NCI-H1694 (cell line): ENCODE measurements around the gene CASKIN2.
"Not testable (repeated sequence)": the region's sequence is repeated elsewhere in the genome, so short reads cannot be mapped to it uniquely, and the experiment has no call there.

Experiments used
- DNase-seq: peaks from one replicate; lab custom pipeline; 2025; lab: John Stamatoyannopoulos, UW

The CASKIN2 gene

DNA sequence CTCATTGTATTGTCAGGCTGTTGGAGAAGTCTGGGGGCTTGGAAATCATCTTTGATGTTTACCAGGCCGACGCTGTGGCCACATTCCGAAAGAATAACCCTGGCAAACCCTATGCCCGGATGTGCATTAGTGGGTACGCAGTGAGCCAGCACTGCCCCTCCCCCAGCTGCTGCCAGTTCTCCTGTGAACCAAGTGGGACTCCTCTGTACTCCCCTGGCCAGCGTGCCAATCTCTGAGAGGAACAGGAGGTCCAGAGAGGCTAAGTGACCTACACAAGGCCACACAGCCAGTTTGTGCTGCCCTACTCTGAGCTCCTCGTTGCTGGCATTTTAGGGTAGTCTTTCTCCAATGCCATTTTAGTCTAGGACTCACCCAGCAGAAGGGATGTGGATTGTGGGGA lies 8.3 kb upstream of the CASKIN2 start:
- no peak for DNase-seq

DNA sequence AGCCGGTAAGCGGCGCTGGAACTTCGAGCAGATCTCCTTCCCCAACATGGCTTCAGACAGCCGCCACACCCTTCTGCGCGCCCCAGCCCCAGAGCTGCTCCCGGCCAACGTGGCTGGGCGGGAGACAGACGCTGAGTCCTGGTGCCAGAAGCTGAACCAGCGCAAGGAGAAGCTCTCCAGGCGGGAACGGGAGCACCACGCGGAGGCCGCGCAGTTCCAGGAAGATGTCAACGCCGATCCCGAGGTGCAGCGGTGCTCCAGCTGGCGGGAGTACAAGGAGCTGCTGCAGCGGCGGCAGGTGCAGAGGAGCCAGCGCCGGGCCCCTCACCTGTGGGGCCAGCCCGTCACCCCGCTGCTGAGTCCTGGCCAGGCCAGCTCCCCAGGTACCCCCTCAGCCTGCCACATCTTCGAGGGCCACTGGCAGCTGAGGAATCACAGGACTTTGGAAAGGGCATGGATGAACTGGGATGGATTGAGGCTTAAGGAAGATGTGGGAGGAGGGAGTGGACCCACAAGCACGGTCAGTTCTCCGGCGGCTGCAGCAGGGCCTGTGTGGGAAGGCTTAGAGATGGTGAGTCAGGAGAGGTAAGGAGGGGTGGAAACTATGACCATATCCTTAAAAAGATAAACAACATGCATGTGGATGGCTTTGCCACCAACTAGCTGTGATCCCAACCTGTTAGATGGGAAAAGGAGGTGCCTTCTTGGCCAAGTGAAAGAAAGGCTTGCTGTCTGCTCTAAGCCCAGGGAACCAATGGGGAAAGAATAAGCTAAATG lies 6.8 kb upstream of the CASKIN2 start:
- DNase-seq = no peak

DNA sequence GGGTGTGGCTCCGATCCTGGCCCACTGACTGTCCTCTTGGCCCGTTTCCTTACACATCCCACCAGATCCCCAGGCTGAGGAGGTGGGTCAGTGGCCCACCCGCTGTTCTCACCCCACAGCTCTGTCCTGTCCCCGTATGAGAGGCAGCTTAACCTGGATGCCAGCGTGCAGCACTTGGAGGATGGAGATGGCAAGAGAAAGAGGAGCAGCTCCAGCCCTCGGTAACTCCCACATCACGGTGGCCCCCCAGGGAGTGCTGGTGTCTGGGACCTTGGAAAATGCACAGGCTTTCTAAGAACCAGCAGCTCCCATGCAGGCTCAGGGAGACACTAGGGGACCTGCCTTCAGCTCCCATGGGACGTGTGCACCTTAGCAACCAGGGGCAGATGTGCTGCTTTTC lies 6.0 kb upstream of the CASKIN2 start:
- no peak for DNase-seq

DNA sequence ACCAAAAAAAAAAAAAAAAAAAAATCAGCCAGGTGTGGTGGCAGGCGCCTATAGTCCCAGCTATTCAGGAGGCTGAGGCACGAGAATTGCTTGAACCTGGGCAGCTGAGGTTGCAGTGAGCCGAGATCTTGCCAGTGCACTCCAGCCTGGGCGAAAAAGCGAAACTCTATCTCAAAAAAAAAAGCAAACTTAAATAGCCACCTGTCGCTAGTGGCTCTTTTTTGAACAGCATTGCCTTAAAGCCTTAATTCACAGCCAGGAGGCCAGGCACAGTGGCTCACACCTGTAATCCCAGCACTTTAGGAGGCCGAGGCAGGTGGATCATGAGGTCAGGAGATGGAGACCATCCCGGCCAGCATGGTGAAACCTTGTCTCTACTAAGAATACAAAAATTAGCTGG lies 5.1 kb upstream of the CASKIN2 start:
- not testable (repeated sequence) for DNase-seq

- DNase-seq = no peak
Observed at GRCh38 chr17:75518983-75519537, 3.7 kb upstream of the CASKIN2 start.

- DNase-seq = no peak
Observed at GRCh38 chr17:75518201-75518600, 2.9 kb upstream of the CASKIN2 start.

DNA sequence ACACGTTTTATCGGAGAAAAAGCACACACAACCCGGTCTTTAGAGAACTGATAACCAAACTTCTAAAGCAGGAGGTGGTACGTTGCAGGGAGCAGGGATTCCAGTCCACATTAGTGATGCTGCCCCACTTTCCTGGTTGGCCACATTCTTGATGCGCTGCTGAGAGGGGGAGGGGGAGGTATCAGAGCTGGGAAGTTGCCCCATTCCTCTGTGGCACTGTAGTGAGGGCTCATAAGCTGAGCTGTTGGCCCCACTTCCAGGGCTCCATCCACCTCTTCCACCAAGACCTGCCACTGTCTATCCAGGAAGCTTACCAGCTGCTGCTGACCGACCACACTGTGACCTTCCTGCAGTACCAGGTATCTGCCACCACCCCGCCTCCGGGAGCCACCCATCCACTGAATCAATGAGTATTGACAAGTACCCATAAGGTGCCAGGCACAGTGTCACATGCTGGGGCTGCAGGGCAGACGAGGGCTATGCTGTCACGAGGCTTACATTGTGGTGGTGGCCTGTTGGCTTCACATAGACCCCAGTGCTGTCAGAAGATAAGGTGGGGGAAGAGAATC lies 2.0 kb upstream of the CASKIN2 start:
- DNase-seq = no peak

- no peak for DNase-seq
Observed at GRCh38 chr17:75516619-75517296, 1.4 kb upstream of the CASKIN2 start.

GRCh38 chr17:75516255-75516618 lies 900 bp upstream of the CASKIN2 start, which contains the start of gene TSEN54:
TSEN54 (plus strand) TSS chr17:75516528; CDS start chr17:75516561, 33 bp downstream.
- DNase-seq = peak; percentile 70

DNA sequence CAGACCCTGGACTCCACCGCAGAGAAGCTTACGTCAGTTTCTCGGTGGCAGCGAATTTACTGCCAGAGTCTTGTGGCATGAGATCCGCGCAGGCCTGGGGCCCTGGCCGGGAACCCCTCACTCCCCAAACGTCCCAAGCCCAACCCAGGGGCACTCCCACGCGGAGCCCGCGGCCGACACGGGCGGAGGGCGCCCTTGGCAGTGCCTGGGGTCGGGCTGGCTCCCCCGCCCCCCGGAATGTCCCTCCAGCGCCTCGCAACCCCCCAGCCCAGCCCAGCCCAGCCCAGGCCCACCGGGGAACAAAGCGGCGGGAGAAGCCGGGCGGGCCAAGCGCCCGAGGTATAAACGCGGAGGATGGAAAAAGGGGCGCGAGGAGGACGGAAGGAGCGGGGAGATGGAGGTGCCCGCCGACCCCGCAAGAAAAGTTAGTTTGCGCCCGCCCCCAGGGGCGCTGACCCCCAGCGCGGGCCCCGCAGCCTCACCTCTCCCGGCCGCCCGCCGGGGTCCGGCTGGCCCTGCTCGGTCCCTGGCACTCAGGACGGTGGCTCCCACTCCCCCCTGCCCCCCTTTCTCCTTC lies 330 bp downstream of the CASKIN2 start:
- no peak for DNase-seq

- DNase-seq = no peak
Observed at GRCh38 chr17:75514299-75514918, 928 bp downstream of the CASKIN2 start.

DNA sequence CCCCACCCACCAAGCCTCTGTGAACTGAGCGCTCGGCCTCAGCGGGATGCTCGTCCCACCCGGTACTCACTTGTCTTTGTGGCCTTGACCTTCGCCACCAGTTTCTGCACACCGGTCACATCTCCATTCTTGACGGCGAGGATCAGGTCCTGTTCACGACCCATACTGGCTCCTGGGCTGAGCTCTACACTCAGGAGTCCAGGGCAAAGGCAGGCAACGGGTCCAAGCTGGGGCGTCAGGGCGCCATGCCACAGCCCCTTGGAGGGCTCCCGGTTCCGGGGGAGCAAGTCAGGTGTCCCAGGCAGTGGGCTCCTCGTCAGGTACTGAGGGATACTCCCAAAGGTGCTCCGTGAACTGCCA lies 1.7 kb downstream of the CASKIN2 start:
- DNase-seq = no peak

DNA sequence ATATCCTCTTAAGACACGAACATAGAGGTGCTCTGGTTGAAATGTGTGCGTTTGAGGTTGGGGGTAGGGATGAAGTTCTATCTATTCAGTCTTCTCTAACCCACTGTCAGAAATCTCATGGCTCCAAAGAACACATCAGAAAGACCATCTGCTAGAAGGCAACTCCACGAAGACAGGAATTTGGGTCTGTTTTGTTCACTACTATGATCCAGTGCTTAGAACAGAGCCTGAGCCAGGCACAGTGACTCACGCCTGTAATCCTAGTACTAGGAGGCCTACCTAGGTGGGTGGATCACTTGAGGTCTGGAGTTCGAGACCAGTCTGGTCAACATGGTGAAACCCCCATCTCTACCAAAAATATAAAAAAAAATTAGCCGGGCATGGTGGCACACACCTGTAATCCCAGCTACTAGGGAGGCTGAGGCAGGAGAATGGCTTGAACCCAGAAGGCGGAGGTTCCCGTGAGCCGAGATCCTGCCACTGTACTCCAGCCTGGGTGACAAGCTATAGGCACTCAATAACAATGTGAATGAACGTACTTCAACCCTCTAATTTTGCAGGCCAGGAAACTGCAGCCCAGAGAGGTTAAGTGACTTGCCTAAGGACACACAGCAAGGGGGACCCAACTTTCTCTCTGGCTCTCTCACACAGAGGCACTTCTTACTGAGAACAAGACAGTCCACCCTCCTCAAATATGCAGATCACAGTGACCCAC lies 2.3 kb downstream of the CASKIN2 start:
- DNase-seq = no peak

GRCh38 chr17:75511610-75512575 lies 3.4 kb downstream of the CASKIN2 start:
- no peak for DNase-seq

DNA sequence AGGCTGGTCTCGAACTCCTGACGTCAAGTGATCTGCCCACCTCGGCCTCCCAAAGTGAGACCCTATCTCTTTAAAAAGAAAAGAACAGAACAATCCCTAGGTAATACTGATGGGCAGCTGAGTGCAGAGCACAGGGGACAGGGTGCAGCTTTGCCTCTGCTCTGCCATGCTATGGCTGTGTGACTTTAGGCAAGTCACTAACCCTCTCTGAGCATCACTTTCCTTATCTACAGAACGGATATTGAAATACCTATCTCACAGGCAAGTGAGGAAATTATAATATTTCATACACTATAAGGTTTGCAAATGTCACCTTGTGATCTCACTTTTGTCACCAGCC lies 4.1 kb downstream of the CASKIN2 start:
- no peak for DNase-seq

- DNase-seq = no peak
Observed at GRCh38 chr17:75509528-75510258, 5.6 kb downstream of the CASKIN2 start.

DNA sequence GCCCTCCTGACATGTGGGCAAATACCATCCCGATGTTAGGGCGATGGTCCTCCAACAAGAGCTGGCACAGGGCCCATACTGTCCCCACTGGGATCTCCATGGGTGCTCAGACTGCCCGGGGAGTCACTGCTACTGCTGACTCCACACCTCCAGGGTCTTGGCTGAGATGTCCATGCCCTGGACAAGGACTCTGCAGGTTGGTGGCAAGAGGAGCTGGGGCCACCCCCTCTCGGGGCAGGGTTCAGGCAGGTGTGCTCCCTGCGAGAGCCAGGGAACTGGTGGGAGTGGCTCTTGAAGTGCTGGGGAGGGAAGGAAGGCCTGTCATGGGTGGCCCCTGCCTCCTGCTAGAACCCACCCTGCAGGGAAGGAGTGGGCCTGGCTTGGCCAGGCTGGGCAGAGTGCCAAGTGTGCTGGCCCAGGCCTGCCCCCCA lies 6.4 kb downstream of the CASKIN2 start:
- no peak for DNase-seq

DNA sequence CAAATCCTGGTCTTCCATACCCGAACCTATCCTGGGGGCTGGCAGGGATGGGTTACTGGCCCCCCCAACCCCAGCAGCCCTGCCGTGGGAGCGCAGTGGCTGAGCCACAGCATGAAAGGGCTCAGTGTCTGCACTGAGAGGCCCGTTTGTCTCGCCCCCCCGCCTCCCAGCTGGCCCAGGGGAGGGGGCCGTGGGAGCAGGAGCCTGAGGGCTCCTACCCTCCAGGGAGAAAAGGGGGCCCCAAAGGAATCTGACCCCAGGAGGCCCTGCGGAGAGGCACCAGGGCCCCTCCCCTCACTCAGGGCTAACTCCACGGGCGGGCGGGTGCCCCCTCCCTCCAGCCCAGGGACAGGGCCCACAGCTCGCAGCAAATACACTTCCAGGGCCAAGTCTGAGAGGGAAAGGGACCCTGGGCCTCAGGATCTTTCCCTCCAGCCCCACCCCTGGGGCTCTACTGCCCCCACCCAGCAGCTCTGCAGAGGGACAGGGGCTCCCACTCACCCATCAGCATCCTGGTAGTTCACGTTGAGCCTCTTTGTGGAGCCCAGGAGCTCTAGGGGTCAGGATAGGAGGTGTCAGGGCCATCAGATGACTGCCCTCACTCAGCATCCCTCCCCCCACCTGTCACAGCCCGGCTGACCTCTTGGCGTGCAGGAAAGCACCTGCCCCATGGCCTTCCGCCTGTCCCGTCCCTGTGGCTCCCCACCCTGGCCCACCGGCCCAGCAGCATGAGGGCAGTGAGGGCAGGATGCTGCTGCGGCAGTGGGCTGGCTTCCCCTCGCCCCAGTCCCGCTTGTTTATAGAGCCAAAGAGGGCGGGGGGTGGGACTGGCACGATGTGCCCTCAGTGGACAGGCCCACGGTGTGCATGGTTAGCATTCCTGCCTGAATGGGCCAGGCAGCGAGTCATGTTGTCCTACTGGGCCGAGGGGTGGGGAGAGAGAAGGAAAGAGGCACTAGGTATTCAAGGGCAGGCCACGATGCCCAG lies 7.3 kb downstream of the CASKIN2 start:
- no peak for DNase-seq

GRCh38 chr17:75506888-75507287 lies 8.4 kb downstream of the CASKIN2 start:
- DNase-seq = no peak
